ENCODE measurements around the gene FOXC2.

GRCh38 chr16:86591270-86591669 lies 24.6 kb downstream of the FOXC2 start:
- TF ChIP-seq POLR2AphosphoS5 (IDR thresholded peaks at IDR 0.05; ENCODE audit: low read depth, low read length), result no peak
- no peak for TF ChIP-seq YY1 (IDR thresholded peaks at IDR 0.05; ENCODE audit: low read depth)
- TF ChIP-seq CTCF (IDR thresholded peaks at IDR 0.05), result no peak
- TF ChIP-seq TEAD4 (IDR thresholded peaks at IDR 0.05; ENCODE audit: borderline replicate concordance, insufficient read depth), result no peak
- no peak for TF ChIP-seq FOXM1 (IDR thresholded peaks at IDR 0.05; ENCODE audit: low read depth)
- TF ChIP-seq MEF2A (IDR thresholded peaks at IDR 0.05; ENCODE audit: borderline replicate concordance, low read depth), result no peak
- no peak for TF ChIP-seq USF1 (IDR thresholded peaks at IDR 0.05; ENCODE audit: borderline replicate concordance, low read depth)

Measured in SK-N-SH (cell line).